ENCODE results near the gene BAHCC1.
A peak's percentile ranks its signal among the peaks of the same experiment; 100 is the strongest.

BAHCC1 gene

GRCh38 chr17:81464586-81464985, 69.3 kb downstream of the BAHCC1 start:
- DNase-seq: no peak

GRCh38 chr17:81465910-81466309, 70.7 kb downstream of the BAHCC1 start:
- no peak for DNase-seq

GRCh38 chr17:81466564-81467472, 71.6 kb downstream of the BAHCC1 start:
- DNase-seq: no peak

GRCh38 chr17:81468111-81468769, 73.0 kb downstream of the BAHCC1 start:
- no peak for DNase-seq

GRCh38 chr17:81468770-81469121, 73.5 kb downstream of the BAHCC1 start:
- DNase-seq: no peak

- no peak for DNase-seq
These were observed 74.0 kb downstream of the BAHCC1 start for GRCh38 chr17:81469266-81469665.

- no peak for DNase-seq
These were observed 75.2 kb downstream of the BAHCC1 start for GRCh38 chr17:81470270-81470943.

- DNase-seq: no peak
These were observed 75.9 kb downstream of the BAHCC1 start for GRCh38 chr17:81470944-81471817.

- peak in 1 of 2 donors; percentile 42 for DNase-seq
These were observed 76.7 kb downstream of the BAHCC1 start for GRCh38 chr17:81471818-81472456.

- DNase-seq: no peak
These were observed 77.8 kb downstream of the BAHCC1 start for GRCh38 chr17:81473019-81473418.

GRCh38 chr17:81474958-81475357, 79.7 kb downstream of the BAHCC1 start:
- no peak for DNase-seq

GRCh38 chr17:81476097-81476496, 80.8 kb downstream of the BAHCC1 start:
- DNase-seq: no peak

- DNase-seq: no peak
These were observed 81.4 kb downstream of the BAHCC1 start for GRCh38 chr17:81476635-81477034.

- DNase-seq: no peak
These were observed 81.9 kb downstream of the BAHCC1 start for GRCh38 chr17:81477173-81477572.

GRCh38 chr17:81478119-81478518, 82.9 kb downstream of the BAHCC1 start:
- DNase-seq: no peak

- DNase-seq: no peak
These were observed 84.2 kb downstream of the BAHCC1 start for GRCh38 chr17:81479175-81480071.

- no peak for DNase-seq
These were observed 85.1 kb downstream of the BAHCC1 start for GRCh38 chr17:81480140-81481072.

- peak; percentile 74 to 75 for DNase-seq
These were observed 86.0 kb downstream of the BAHCC1 start for GRCh38 chr17:81481073-81481799.
